DMS153 treated with DMSO at 0.1 percent for 48 hours (cell line): ENCODE data around the gene LMOD3.

Experiments
- DNase-seq: peaks from one replicate; lab custom pipeline; 2025; ENCODE audit not compliant: unreplicated experiment; lab: John Stamatoyannopoulos, UW

LMOD3 gene

DNA sequence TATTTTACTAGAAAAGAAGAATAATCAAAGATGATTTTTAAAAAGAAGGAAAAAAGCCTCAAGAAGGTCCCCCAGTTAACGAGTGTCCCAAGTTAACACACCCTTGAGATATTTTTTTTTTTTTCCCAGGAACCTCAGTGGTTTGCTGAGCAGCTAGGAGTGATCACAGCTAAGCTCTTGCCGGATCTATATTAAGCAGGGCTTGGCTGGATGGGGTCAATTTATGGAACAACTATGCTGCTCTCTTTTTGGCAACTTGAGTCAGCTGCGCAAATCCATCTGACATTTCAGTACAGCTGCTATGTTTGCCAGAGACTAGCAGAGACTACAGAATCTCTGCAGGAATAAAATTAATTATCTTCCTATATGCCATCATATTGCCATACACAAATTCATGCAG is at the start of gene LMOD3:
TSS of gene LMOD3 (minus strand) at position 193 of the 400 bp plus-strand sequence. CDS start 209 bp downstream, outside the sequence.
- no peak for DNase-seq

DNA sequence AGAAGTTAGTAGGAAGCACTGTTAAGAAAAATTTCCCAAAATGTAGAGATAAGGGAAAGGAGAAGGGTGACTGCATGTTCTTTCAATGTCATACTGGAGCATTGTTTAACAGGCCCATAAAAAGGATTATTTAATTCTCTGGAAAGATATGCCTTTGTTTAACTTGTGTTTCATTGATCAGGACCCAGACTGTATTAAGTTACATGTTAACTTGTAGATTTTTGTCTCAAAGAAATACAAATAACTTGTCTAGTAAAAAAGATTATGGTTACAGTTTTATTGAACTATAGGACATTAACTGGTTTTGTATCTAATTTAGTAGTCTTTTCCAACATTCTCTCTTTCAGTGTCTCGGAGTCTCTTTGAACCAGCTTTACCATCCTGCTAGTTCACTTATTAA is 49.7 kb upstream of the LMOD3 start:
- no peak for DNase-seq

DNA sequence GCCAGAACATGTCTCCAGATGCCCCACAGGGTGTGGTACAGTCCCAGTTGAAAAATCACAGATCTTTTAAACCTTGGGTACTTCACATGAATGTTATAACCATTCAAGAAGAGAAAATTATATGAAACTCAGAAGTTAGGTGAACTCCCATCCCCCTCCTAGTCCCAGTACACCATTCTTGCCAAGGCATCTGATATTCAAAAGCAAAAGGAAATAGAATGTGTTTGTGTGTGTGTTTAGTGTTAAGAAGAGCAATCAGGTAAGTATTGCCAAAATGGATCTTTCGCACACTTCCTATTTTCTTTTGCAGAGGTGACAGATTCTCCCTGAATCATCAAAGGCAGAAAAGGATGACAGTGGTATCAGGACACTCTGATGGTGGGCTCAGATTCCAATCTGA is 44.1 kb upstream of the LMOD3 start:
- no peak for DNase-seq

DNA sequence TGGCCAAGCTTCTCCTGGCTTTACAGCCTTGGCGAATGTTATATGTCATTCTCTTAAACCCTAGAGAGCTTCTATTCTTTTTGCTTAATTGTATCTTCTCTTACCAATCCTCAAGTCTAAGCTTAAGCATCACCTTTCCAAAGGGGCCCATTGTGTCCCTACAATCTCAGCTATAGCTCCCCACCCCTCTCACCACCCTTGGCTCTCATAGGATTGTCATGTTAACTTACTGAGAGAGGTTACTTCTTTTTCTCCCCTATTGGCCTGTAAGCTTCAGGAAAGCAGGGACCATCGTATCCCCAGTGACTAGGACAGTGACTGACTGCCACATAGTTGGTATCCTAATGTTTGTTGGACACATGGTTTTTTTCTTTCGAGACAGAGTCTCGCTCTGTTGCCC is 43.3 kb upstream of the LMOD3 start:
- no peak for DNase-seq

DNA sequence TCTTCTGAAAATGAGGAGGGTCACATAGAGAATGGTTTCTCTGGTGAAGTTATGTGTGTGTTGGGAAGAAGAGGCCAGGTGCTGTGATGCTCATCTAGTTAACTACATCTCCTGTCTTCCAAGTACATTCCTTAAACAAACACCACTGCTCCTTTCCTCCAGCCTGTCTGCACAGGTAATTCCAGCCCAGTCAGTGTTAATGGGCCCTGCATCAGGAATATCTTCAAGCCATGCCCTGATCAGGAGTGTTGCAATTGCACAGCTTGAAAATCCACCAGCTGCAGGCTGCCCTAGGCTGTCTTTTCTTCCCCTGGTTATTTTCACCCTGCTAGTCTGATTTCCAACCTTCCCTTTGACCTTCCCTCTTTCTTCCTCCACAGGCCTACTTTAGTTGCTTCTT is 41.9 kb upstream of the LMOD3 start:
- DNase-seq = no peak

GRCh38 chr3:69162308-69162980 is 40.0 kb upstream of the LMOD3 start:
- no peak for DNase-seq

DNA sequence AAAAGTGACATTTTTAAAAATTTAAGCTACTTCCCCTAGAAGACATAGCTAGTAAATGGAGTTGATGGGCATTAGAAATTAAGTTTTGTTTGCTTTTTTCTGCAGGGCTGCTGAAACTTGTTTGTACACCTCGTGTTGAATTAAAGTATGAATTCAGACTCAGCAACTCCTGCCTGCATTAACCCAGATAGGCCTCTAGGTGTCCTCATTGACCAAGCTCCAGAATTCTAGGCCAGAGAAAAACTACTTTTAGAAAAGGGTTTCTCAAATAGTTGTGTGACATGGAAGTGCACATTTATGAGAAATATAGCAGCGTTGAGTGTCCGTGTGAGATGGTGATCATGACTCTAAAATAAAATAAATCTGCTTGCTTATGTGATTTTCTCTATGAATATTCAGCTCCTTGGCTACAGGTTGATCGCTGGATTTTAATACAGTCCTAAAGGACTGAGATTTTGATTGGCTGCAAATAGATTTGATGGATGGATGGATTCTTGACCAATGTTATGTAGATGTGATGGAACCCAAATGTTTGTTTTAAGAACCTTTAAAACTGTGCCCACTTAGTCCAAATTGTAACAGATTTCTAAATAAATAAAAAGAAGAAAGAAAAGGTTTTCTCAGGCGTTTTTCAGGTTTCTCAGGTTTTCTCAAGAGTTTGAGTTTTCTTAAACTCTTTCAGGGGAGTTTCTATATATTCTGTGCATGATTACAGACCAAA is 39.4 kb upstream of the LMOD3 start:
- peak; percentile 3 for DNase-seq

DNA sequence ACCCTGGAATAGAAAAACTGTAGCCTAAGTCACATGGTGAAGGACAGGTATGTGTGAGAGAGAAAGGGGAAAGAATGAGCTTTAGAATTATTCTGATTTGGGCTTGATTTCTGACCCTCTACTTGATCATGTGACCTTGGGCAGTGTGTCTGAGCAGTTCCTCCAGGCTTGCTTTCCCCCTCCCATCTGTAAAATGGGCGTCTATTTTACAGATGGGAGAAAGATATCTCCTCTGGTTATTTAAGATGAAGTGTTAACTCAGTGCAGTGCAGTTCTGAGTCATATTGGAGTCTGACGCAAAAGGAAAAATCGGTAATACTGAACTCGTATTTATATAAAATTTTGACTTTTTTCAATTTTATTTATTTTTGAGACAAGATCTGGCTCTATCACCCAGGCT is 38.1 kb upstream of the LMOD3 start:
- no peak for DNase-seq

GRCh38 chr3:69160107-69160506 is 37.7 kb upstream of the LMOD3 start:
- no peak for DNase-seq

DNA sequence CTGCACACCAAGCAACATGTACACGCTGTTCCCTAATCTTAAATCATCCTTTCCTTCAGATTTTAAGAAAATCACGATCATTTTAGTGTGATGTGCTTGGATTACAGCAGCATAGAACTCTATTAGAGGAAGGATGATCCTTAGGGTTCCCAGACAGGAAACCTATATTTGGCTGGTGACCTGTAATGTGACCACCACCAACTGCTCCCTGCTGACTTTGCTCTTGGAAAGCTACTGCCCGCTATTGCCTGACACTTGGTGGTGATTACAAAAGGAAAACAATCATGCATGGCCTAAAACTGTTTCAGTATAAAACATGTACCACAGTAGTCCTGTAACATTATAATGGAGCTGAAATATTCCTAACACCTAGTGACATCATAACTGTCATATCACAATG is 27.2 kb upstream of the LMOD3 start:
- no peak for DNase-seq

DNA sequence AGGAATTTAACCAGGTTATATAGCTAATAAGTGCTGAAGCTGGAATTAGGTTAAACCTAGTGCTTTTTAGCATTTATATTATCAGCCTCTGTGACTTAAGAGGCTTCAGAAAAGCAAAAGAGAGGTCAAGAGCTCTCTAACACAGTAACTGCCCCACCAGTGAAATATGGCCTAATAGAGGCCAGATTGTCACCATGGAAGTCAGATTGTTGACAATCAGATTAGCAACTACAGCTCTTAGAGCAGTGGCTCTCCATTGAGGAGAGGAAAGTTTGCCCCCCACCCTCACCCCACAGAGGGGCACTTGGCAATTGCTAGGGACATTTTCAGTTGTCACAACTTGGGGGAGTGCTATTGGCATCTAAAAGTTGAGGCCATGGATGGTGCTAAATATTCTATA is 23.3 kb upstream of the LMOD3 start:
- DNase-seq = no peak

GRCh38 chr3:69144631-69145245 is 22.3 kb upstream of the LMOD3 start:
- DNase-seq = no peak

DNA sequence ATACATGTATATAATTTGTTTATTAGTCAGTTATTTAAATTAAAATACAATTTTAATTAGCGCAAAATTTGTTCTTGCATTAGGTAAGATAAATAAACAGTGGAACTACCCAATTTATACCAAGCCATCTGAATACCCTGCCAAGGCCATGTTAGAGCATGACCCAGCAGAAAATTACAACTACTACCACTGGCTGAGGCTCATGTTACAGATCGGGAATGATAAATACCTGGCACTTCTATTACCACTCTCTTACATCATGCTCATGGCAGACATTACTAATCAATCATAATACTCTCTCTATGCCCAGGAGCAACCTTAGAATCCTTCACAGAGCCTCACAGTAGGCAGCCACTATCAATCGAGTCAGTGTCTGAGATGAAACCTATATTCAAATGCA is 21.2 kb upstream of the LMOD3 start:
- DNase-seq = no peak

DNA sequence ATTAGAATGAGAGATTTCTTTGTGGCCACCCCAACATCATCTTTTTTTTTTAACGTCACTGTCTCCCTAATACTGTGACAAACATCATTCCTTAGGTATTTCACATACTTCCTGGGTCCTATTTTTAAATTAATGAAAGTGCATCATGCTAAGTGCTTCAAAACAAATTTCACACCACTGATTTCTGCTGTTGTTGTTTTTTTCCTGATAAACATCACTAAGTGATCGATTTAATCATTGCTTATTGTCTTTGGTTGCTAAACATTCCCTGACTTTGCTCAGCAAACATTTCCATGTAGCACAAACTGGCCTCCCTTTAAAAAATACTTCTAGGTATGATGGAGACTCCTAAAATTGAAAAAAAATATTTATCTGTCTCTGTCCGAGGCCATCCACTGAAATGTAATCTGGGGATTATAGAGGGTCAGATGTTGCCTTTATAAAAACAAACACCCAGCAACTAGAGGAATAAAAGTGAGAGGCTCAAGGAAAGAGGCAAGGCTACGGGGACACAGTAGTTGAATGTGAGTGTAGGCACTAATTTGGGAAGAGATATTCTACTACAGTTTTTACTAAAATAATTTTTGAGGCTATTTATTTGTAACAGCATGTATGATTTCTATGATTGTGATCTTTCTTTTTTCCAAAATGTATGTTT is 20.5 kb upstream of the LMOD3 start:
- no peak for DNase-seq

- no peak for DNase-seq
These were observed 19.7 kb upstream of the LMOD3 start for GRCh38 chr3:69142090-69142489.

- no peak for DNase-seq
These were observed 18.9 kb upstream of the LMOD3 start for GRCh38 chr3:69141313-69141712.

GRCh38 chr3:69137412-69137811 is 15.0 kb upstream of the LMOD3 start:
- no peak for DNase-seq

GRCh38 chr3:69137005-69137404 is 14.6 kb upstream of the LMOD3 start:
- no peak for DNase-seq

DNA sequence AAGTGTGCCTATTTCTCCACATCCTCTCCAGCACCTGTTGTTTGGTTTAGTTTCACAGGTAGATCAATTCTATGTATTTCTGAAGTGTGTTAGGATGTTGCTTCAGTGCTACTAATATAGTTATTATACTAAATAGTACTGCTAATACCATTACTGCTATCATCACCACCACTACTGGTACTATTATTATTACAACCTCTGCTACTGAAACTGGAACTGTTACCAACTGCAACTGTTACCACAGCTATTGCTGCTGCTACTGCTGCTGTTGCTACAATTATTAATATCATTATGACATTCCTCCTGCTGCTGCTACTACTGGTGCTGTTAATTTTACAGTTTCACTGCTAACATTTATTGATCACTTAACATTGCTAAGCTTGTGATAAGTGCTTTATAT is 8.3 kb upstream of the LMOD3 start:
- no peak for DNase-seq

- no peak for DNase-seq
These were observed 7.1 kb upstream of the LMOD3 start for GRCh38 chr3:69129531-69129930.

GRCh38 chr3:69128509-69128908 is 6.1 kb upstream of the LMOD3 start:
- DNase-seq = no peak

GRCh38 chr3:69126999-69127398 is 4.6 kb upstream of the LMOD3 start:
- no peak for DNase-seq
